MM.1S (cell line): ENCODE measurements around the gene CRTC3.

Experiments used
- DNase-seq: peaks from one replicate; pipeline ENCODE4 v3.0.0-alpha.2; 2015
- H2AFZ ChIP-seq: fragments of 300-600 bp; sonication (generic); 2 replicates; pipeline ENCODE4 v1.6.0; 2016; ENCODE audit warnings: antibody characterized with exemption, low read length
- H3F3A ChIP-seq: fragments of 300-600 bp; sonication (generic); 2 replicates; pipeline ENCODE4 v1.6.1; 2016; ENCODE audit warnings: mild to moderate bottlenecking, antibody characterized with exemption, low read length, moderate library complexity, mixed read lengths; ENCODE audit not compliant: insufficient read depth
- H3K27ac ChIP-seq: fragments of 300-600 bp; sonication (generic); 2 replicates; pipeline ENCODE4 v1.5.1; 2016; ENCODE audit warnings: mild to moderate bottlenecking, low read length
- H3K27me3 ChIP-seq: fragments of 300-600 bp; sonication (generic); replicated peaks from 2 replicates; pipeline ENCODE4 v1.6.0; 2016; ENCODE audit warnings: low read length; ENCODE audit not compliant: insufficient read depth
- H3K36me3 ChIP-seq: fragments of 300-600 bp; sonication (generic); replicated peaks from 2 replicates; pipeline ENCODE4 v1.6.1; 2016; ENCODE audit warnings: mild to moderate bottlenecking, low read length, mixed read lengths; ENCODE audit not compliant: insufficient read depth
- H3K4me1 ChIP-seq: fragments of 300-600 bp; sonication (generic); 2 replicates; pipeline ENCODE4 v1.6.1; 2016; ENCODE audit warnings: low read length, mixed read lengths
- H3K4me2 ChIP-seq: fragments of 300-600 bp; sonication (generic); 2 replicates; pipeline ENCODE4 v1.6.0; 2016; ENCODE audit warnings: low read depth, low read length
- H3K4me3 ChIP-seq: fragments of 300-600 bp; sonication (generic); 2 replicates; pipeline ENCODE4 v1.5.1; 2016; ENCODE audit warnings: low read length, mixed read lengths
- H3K79me2 ChIP-seq: fragments of 300-600 bp; sonication (generic); 2 replicates; pipeline ENCODE4 v1.6.1; 2016; ENCODE audit warnings: mixed run types, low read length, mixed read lengths
- H3K9ac ChIP-seq: fragments of 300-600 bp; sonication (generic); 2 replicates; pipeline ENCODE4 v1.6.1; 2016; ENCODE audit warnings: low read length, mixed read lengths
- H3K9me2 ChIP-seq: fragments of 300-600 bp; sonication (generic); replicated peaks from 2 replicates; pipeline ENCODE4 v1.6.1; 2016; ENCODE audit warnings: mild to moderate bottlenecking, low read length, mixed read lengths; ENCODE audit not compliant: insufficient read depth
- H3K9me3 ChIP-seq: fragments of 300-600 bp; sonication (generic); replicated peaks from 2 replicates; pipeline ENCODE4 v1.6.1; 2016; ENCODE audit warnings: mild to moderate bottlenecking, low read length, mixed read lengths; ENCODE audit not compliant: insufficient read depth
- H4K20me1 ChIP-seq: fragments of 300-600 bp; sonication (generic); 2 replicates; pipeline ENCODE4 v1.6.1; 2016; ENCODE audit warnings: mild to moderate bottlenecking, low read length, moderate library complexity, mixed read lengths; ENCODE audit not compliant: insufficient read depth
- EZH2 ChIP-seq: fragments of 300-600 bp; sonication (generic); optimal IDR thresholded peaks from 2 replicates; pipeline ENCODE3; 2017; ENCODE audit warnings: low read depth, mild to moderate bottlenecking, antibody characterized with exemption, low read length, mixed read lengths
- EZH2phosphoT487 ChIP-seq: fragments of 300-600 bp; sonication (generic); IDR thresholded peaks from 2 replicates; pipeline ENCODE4 v1.6.1; 2018; ENCODE audit warnings: antibody characterized with exemption, low read length
- TF ChIP-seq, protein P1 (sequence below): fragments of 300-600 bp; sonication (generic); IDR thresholded peaks from 2 replicates; pipeline ENCODE4 v1.5.1; 2016; ENCODE audit warnings: antibody characterized with exemption, low read length, mixed read lengths

CRTC3 gene

DNA sequence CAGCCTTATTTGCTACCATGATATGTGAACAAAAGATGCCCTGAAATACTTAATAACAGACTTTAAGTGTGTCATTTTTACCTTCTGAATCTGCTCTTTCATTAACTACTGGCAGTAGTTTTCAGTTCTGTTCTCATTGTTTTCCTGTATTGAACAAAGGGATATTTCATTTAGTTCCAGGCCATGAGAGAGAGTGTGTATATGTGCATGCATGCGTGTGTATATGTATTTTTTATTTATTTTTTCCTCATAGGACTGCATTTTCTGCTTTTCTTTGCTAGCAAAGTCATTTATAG lies 46.8 kb upstream of the CRTC3 start:
- TF ChIP-seq EZH2phosphoT487 (no peak), EZH2 (no peak)
- TF ChIP-seq, protein P1, sequence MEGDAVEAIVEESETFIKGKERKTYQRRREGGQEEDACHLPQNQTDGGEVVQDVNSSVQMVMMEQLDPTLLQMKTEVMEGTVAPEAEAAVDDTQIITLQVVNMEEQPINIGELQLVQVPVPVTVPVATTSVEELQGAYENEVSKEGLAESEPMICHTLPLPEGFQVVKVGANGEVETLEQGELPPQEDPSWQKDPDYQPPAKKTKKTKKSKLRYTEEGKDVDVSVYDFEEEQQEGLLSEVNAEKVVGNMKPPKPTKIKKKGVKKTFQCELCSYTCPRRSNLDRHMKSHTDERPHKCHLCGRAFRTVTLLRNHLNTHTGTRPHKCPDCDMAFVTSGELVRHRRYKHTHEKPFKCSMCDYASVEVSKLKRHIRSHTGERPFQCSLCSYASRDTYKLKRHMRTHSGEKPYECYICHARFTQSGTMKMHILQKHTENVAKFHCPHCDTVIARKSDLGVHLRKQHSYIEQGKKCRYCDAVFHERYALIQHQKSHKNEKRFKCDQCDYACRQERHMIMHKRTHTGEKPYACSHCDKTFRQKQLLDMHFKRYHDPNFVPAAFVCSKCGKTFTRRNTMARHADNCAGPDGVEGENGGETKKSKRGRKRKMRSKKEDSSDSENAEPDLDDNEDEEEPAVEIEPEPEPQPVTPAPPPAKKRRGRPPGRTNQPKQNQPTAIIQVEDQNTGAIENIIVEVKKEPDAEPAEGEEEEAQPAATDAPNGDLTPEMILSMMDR = no peak
- peaks cover 20% of the 10 kb centered on the region; the same call in 1 of the 2 replicates for H3K36me3 ChIP-seq
- no peaks in the 10 kb centered on the region for H3K9me2 ChIP-seq
- DNase-seq = no peak
- H3K4me3 ChIP-seq = no peak overlapping the region
- H3K9ac ChIP-seq = no peak overlapping the region
- H2AFZ ChIP-seq = no peak overlapping the region
- H3K27me3 ChIP-seq = no peaks in the 10 kb centered on the region
- H3K79me2 ChIP-seq = no peaks in the 10 kb centered on the region
- no peaks in the 10 kb centered on the region for H3K4me1 ChIP-seq
- H3K27ac ChIP-seq = no peak overlapping the region
- H3F3A ChIP-seq = no peaks in the 10 kb centered on the region
- no peak overlapping the region for H3K4me2 ChIP-seq
- H4K20me1 ChIP-seq = no peaks in the 10 kb centered on the region
- no peaks in the 10 kb centered on the region for H3K9me3 ChIP-seq

DNA sequence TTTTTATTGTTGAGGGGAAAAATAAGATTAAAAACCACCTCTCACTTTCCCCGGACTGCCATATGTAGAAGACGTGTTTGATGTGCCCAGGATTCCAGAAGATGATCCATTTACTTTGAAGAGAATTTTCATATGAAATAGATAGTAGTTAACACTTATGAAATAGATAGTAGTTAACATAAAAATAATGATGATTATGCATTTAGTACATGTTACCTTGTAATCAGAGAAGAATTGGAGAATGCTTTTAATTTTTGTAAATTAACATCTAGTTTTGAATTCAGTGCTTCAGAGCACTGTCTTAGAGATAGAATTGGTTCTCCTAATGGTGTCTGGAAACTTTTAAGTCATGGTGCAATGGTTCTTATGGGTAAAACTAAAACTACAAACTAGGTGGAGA lies 46.1 kb upstream of the CRTC3 start:
- H4K20me1 ChIP-seq = no peaks in the 10 kb centered on the region
- no peak overlapping the region for H3K4me3 ChIP-seq
- H3K27me3 ChIP-seq = no peaks in the 10 kb centered on the region
- H3K79me2 ChIP-seq = no peaks in the 10 kb centered on the region
- TF ChIP-seq, protein P1 = no peak
- TF ChIP-seq EZH2 (no peak), EZH2phosphoT487 (no peak)
- no peaks in the 10 kb centered on the region for H3K9me3 ChIP-seq
- no peak overlapping the region for H2AFZ ChIP-seq
- H3K9ac ChIP-seq = no peak overlapping the region
- no peak overlapping the region for H3K4me2 ChIP-seq
- H3K9me2 ChIP-seq = no peaks in the 10 kb centered on the region
- H3F3A ChIP-seq = no peaks in the 10 kb centered on the region
- DNase-seq = no peak
- no peak overlapping the region for H3K27ac ChIP-seq
- no peaks in the 10 kb centered on the region for H3K4me1 ChIP-seq
- peaks cover 20% of the 10 kb centered on the region; the same call in 1 of the 2 replicates for H3K36me3 ChIP-seq

DNA sequence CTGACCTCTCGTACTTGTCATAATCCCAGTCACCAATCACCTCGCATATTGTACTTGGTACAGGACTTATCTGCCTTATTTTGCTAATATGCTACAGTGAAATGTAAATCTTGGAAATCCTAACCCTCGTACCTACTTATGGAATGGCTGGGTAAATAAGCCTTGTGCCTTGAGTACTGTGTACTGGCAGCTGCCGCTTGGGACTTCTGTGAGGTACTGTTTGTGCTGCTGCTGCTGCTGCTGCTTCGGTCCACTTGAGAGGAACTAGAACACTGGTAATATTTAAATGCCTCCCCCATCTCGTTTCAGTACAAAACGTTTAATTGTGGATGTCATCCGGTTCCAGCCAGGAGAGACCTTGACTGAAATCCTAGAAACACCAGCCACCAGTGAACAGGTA lies 42.5 kb upstream of the CRTC3 start:
- peaks cover 20% of the 10 kb centered on the region; the same call in 1 of the 2 replicates for H3K36me3 ChIP-seq

More for the DNA sequence above, 42.5 kb upstream of the CRTC3 start:
- Histone ChIP-seq H2AFZ (no peak overlapping the region), H3F3A (no peaks in the 10 kb centered on the region), H3K79me2 (no peaks in the 10 kb centered on the region), H3K9me2 (no peaks in the 10 kb centered on the region), H3K4me1 (no peaks in the 10 kb centered on the region), H3K27me3 (no peaks in the 10 kb centered on the region), H3K4me3 (no peak overlapping the region), H3K9me3 (no peaks in the 10 kb centered on the region), H3K4me2 (no peak overlapping the region), H4K20me1 (no peaks in the 10 kb centered on the region), H3K27ac (no peak overlapping the region), H3K9ac (no peak overlapping the region)
- no peak for DNase-seq
- no peak for TF ChIP-seq EZH2
- TF ChIP-seq EZH2phosphoT487 = no peak
- TF ChIP-seq, protein P1 = no peak
